ENCODE data around the gene FAM184B.

Gene FAM184B

DNA sequence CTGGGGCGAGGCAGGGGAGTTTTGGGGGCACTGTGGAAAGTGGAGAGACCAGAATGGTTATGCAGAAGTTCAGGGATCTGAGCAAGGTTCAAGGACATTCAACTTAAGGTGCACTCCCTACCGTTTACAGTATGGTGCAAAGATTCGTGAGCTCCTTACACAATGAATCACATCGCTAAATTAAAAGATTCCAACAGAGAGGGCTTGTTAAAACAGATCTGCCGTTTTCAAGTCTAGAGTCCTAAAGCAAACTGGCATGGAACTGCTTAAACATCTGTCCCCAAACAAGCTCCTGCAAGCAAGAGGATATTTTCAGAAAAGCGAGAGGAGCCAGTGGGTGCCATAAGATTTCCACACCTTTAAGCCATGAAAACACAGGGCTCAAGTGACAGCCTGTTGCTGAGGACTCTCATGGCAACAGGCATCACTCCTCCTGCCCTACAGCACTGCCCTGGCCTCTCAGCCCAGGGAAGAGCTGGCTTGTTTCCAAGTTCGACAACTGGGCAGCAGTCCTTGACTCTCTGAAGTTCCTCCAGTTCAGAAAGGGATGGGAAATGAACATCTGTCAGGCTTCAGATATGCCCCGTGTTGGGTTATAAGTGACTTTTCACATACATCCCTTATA, 10.0 kb downstream of the FAM184B start:
- FAIRE-seq = no peak

DNA sequence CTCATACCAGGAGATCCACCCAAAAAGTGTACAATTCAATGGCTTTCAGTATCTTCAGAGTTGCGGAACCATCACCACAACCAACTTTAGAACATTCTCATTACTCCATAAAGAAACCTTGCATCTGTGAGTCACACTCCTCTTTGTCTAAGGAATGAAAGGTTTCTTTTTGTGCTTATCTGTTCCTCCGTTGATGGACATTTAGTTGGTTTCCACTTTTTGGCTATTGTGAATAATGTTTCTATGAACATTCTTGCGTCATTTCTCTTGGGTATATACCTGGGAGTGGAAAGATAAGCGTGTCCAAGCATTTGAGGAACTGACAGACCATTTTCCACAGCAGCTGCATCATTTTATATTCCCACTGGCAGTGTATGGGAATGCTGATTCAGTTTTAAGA, 10.6 kb downstream of the FAM184B start:
- FAIRE-seq = no peak

DNA sequence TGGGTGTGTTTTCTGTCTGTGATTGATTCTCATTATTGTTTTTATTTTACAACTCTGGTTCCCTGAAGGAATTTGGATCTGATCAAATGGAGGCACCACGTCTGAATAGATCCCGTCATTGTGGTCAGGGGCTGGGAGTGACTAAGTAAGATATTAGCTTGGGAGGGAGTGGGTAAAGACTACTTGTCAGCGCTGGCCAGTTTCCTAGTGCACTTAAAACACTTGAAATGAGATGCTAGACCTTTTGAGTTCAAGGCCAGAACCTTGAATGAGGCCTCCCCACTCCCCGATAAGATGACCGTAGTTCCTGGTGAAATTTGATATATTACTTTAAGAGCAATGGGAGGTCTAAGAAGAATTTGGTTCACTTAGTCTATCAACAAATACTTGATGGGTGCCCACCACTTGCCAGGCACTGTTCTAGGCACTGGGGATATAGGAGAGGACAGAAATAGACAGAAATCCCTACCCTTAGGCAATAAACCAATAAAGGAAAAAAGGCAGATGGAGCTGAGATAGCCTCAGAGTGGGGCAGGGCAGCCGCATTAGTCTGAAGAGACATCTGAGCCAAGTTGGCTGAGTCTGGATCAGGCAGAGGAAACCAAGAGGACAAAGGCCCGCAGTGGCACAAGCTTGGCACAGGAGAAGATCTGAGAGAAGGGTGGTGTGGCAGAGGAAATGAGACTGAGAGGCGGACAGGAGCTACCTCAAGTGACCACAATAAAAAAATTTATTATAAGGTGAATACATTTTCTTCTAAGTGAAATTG, 11.8 kb downstream of the FAM184B start:
- FAIRE-seq = no peak

DNA sequence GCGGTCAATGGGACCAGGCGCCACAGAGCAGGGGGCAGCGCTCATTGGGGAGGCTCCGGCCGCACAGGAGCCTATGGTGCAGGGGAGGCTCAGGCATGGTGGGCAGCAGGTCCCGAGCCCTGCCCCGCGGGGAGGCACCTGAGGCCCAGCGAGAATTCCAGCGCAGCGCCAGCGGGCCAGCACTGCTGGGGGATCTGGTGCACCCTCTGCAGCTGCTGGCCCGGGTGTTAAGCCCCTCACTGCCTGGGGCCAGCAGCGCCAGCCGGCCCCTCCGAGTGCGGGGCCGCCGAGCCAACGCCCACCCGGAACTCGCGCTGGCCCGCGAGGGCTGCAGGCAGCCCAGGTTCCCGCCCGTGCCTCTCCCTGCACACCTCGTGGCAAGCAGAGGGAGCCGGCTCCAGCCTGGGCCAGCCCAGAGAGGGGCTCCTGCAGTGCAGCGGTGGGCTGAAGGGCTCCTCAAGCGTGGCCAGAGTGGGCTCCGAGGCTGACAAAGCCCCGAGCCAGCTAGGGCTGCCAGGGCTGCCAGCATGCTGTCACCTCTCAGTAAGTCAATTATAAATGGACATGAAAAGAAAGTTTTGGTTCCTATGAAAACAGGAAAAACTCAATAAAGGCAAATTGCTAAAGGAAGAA, 14.5 kb downstream of the FAM184B start:
- FAIRE-seq = no peak

DNA sequence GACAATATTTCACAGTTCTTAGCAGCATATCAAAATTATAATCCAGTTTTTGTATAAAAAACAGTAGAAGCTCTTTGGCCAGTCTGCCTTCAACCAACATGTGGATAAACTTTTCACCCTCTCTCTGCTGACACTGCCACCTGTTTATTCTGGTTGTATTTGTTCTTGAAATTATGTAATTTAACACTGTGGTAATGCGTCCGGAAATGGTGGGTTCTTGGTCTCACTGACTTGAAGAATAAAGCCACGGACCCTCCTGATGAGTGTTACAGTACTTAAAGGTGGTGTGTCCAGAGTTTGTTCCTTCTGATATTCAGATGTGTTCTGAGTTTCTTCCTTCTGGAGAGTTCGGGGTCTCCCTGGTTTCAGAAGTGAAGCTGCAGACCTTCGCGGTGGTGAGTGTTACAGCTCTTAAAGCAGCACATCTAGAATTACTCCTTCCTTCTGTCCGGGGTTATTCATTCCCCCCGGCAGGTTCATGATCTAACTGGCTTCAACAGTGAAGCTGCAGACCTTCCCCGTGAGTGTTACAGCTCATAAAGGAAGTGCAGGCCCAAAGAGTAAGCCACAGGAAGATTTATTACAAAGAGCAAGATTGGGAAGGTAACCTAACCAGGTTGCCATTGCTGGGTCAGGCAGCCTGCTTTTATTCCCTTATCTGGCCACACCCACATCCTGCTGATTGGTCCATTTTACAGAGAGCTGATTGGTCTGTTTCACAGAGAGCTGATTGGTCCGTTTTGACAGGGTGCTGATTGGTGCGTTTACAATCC, 15.7 kb downstream of the FAM184B start:
- FAIRE-seq = no peak

DNA sequence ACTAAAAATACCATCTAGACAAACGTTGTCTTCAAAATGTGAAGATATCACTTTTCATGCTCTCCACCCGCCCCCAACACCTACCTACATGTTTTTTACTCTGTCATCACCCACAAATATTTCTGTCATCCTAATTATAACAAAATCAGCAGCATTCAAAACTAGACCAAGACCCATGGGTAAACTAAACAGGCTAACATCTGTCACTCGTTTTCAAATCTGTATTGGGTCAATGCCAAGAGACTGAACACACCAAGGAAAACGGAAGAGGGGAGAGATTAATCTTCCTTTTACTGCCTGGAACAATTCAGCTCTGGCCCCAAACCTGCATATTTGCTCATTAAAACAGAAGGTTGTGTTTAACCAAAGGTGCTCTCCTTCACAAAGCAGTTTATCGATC, 17.5 kb downstream of the FAM184B start:
- FAIRE-seq = no peak

DNA sequence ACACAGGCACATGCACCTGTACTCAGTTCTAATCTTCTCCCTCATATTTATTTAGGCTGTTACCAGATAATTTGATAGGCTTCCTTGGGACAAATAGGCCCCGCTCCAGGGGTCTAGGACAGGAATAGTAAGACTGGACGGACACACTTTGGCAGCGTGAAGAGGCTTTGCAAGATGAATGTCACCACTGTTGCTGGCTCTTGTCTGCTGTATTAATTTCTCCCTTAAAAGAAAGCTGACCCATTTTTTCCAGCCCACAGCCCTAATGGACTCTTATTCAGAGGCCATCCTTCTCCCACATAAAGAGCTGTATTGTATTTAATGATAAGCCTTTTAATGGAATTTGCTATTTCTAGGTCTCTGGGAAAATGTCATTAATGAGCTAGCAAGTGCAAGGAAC, 18.0 kb downstream of the FAM184B start:
- no peak for FAIRE-seq

DNA sequence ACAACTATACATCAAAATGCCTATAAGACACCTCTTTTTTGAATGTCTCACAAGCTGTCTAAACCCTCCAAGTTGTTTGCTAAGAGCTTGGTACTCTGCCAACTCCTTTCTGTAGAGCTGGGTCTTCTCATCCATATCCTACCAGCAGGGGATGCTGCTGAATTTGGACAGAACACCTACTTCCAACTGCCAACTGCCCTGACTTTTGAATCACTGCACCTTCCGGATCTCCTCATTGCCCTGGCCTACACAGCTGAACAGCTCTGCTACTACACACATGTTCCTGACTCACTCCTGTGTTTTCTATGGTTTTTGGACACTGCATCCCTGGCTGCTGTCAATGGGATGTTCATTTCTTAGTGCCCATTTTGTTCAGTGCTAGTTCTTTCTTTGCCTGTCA, 18.7 kb downstream of the FAM184B start:
- FAIRE-seq = no peak

DNA sequence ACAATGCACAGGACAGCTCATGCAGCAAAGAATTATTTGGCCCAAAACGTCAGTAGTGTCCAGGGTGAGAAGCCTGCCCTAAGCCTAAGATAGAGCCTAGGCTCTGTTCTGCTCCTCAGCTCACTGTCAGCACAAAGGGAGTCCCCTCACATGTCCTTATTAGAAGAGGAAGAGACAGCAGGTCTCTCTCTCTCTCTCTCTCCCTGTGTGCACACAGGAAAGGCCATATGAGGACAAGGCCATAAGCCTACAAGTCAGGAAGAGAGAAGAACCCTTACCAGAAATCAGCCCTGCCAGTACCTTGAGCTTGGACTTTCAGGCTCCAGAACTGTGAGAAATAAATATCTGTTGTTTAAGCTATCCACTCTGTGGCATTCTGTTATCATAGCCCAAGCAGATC, 20.4 kb downstream of the FAM184B start:
- FAIRE-seq = no peak

DNA sequence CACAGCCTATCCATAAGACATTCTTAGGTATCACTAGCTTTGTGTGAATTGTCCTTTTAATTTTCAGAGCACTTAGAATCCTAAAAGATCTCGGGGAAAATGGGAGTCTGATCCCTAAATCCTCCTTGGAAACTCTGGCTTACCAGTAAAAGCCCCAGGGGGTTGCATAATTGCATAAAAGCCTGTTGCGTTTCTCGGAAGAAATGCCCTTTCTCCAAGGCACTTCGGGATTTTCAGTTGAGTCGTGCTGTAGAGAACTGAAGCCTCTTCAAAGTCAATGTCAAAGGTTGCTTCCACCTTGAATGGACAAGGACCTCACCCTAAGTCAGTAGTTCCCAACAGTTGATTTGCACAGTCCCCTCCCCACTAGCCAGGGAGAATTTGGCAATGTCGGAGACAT, 20.8 kb downstream of the FAM184B start:
- no peak for FAIRE-seq

DNA sequence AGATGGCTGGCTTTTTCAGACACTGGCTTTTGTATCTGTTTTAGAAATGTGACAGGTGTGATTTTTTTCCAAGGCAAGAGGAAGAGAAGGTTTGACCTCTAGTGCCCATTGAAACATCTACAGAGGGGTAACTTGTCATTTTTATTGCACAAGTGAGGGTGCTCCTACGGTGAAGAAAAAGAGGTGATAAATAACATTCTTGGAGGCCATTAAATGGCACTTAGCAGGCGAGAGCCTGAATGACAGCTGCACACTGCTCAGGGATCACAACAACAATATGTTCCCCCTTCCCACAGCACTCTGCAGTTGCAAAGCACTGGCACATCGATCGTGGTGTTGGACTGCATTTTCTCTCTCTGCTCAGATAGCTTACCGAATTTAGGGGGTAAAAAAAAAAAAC, 22.9 kb downstream of the FAM184B start:
- no peak for FAIRE-seq

DNA sequence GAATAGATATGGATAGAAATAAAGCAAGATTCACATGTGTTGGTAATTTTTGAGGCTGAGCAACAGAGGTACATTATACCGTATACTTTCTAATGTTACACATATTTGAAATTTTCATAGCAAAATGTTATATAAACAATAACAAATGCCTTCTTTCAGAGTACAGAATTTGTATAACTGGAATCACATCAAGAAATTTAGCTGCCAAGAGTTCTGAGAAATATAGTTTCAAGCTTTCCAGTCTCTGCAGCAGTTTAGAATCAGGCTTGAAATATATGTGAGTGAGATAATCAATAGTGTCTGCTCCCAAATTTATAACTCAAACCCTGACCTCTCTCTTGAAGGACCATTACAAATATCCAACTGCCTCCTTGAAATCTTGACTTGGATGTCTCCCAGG, 23.8 kb downstream of the FAM184B start:
- no peak for FAIRE-seq

DNA sequence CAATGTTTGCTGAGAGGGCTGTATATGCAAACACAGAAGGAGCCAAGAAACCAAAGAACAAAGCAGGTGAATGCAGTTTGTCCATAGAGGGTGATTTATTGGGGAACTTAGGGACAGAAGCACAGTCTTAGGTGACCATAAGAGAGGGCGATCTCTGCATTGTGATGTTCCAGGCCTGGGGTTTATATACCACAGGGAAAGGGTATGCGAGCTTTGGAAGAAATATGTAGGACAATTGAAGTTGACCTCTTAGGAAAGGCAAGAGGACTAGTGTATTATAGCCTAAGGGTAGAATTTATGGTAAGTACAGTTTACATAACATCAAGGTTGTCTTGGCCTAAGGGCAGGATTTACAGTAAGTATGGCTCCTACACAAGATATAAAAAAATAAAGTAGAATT, 27.8 kb downstream of the FAM184B start:
- no peak for FAIRE-seq

DNA sequence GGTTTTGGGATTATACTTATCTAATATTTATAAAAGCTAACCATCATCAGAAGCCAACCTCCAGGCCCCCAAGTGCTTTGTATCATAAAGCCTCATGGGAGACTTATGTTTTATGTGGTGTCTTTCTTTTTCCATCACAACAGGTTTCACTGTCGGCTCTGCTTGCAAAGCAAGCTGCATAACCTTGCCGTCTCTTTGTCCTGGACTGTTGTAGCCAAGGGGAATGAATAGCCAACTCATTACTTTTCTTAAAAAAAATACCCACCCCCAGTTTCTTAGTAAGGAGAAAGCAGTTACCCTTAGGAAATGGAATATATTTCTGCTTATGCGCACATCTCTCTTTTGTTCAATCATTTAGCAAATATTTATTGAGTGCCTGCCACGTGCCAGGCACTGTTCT, 40.7 kb downstream of the FAM184B start:
- FAIRE-seq = no peak

DNA sequence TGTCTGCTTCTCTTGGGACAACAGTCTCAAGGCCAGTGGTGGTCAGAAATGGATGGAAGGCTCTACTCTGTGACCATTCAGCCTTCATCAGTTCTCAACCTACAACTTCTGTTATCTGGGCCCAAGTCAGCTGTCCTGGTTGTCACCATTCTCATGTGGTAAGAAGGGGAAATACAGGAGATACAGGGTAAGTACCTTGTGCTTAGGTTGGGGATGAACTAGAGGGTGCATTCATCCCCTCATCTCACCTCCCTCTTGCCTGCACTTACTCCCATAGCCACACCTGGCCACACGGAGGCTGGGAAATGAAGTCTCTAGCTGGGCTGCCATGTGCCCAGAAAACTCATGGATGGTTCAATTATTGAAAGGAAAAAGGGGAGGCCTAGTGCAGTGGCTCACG, 44.9 kb downstream of the FAM184B start:
- no peak for FAIRE-seq

DNA sequence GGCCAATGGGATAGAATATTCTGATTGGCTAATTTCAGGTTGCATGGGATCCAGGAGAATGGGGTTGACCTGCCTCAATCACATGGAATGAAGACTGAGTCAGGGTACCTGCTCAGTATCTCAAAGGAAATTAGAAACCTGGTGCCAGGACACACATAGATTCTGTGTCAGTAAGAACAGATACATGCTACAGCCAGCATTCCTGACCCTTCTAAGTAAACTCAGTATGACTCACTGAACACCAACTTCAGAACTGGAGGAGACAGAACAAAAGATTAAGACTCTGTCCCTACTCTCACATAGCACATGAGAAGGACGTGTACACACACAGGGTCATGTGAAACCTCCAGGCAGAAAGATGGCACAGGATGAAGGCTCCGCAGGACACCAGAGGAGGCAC, 54.5 kb downstream of the FAM184B start:
- FAIRE-seq = no peak

DNA sequence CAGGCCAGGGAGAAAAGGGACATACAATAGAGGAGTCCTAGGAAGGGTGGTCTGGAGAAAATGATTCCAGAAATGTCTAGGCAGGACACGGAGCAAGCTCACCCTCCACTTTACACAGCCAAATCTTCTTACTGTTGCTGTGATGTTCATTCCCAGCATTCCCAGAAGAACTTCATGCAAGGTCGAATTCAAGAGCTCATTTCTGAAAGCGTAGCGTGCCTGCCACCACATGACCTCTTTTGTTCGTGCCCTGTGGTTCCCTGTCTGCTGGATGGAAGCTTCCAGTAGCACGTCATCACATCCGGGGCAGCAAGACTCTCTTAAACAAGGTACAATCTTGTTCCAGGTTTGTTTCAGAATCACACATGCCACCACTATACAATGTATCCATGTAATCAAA, 57.8 kb downstream of the FAM184B start:
- FAIRE-seq = no peak

DNA sequence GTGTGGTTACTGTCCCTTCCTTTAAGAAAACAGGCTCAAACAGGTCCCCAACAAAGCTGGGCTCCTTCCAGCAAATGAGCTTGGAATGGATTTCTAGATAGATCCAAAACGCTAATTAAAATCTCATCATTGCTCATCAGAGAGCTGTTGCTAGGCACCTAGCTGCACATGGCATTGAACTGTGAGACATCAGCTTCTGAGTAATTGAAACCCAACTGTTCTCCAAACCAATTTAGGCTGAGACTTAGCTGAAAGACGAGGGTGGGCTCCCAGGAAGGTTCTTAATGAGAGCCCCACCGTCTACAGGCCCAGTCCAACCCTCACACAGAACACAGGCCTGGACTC, 59.1 kb downstream of the FAM184B start:
- no peak for FAIRE-seq

DNA sequence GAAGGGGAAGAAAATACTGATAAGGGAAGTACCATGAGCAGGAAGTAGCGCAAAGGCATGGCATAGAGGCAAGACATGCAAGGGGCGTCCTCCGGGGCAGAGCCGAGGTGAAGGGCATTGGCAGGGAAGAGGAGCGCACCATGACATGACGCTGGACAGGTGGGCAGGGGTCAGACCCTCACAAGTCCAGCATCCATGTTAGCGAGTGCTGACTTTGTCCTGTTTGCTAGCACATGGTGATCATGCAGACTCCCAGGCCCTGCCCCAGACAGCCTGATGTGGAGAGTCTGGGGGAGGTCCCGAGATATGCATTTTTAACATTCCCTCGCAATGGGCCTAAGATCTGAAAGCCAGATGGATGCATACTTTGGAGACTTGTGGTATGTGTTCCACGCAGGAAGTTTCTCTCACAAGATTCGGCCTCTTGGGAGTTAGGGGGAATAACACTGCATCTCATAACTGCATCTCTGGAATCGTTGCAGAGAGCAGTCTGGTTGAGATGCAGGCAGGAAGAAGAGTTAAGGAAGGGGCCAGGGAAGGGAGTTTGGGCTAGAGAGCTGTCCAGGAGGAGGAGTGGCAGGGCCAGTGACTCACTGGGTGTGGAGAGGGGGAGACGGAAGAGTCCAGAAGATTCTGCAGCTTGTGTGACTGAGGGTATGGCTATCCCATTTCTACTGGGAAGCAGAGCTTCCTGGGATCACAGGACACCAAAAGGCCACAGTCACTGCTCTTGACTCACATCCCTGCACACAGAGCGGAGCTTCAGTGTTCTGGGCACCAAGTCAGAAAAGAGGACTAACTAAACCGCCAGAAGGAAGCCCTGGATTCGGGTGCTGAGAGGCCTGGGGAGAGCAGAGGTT, 59.7 kb downstream of the FAM184B start:
- FAIRE-seq = no peak

DNA sequence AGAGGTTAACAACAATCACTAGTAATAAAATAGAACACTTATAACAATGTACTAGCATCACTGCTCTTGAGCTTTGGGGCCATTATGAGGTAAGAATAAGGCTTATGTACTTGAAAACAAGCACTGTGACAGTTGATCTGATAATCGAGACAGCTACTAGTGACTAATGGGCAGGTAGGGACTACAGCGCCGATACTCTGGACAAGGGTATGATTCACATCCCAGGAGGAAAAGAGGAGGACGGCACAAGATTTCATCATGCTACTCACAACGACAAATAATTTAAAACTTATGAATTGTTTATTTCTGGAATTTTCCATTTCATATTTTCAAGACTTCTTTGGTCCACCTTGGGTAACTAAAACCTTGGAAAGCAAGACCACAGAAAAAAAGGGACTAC, 62.3 kb downstream of the FAM184B start:
- no peak for FAIRE-seq

DNA sequence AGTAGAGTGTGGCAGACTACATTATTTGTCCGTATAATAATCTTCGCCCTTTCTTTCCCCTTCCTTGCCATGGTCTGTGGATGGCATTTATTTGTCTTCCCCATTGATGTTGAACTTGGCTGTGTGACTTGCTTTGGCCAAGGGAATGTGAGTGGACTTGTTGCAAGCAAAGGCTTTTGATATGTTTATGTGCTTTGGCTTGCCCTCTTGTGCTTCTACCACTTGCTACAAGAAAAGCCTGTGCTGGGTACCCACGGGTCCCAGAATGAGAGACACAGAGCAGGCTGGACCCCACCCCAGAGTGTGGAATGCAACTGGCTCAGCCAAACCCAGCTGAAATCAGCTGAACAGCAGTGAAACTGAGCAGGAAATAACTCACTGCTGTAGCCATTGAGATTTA, 63.0 kb downstream of the FAM184B start:
- FAIRE-seq = no peak

DNA sequence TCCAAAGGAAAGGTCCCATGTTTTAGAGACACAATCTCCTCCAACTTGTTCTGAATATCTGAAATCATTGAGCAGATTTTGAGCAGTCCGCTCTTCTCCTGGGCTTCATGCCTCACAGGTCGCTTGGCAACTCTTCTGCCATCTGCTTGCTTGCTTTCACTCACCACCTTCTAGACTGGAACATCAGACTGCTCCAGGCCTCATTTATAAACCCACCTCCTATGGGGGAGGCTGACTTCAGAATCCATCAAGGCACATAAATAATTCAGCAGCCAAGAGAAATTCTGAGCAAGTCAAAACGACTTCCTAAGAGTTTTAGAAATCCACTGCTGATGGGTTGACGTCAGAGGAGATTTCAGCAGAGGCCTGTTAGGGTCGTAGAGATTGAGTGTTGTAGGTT, 64.1 kb downstream of the FAM184B start:
- FAIRE-seq = no peak

DNA sequence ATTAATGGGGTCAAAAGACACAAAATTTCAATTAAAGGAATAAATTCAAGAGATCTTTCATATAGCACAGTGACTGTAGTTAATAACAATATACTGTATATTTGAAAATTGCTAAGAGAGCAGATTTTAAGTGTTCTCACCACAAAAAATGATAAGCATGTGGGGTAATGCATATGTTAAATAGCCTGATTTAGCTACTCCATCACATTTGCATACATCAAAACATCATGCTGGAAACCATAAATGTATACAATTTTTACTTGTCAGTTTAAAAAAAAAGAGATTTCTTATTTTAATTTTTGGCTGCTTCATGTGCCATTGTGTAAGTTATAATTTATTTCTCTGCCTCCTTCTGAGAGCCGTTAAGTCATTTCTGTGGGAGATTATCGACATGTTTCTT, 65.9 kb downstream of the FAM184B start:
- FAIRE-seq = no peak

Data from TTC549 (cell line).